Testis (tissue), 2 donors: ENCODE results near the gene ZFP62.

Experiments
- POLR2A ChIP-seq: fragments of 450-650 bp; IDR thresholded peaks from one replicate; pipeline ENCODE4 v1.6.1; 2017; ENCODE audit warnings: antibody characterized with exemption, mild to moderate bottlenecking, moderate library complexity
- TF ChIP-seq, protein P1 (sequence below), 3 experiments: fragments of 450-650 bp in 2 of 3; fragments of 200-600 bp in 1 of 3; sonication (generic) in 1 of 3; IDR thresholded peaks; one replicate each; pipeline ENCODE4 v1.5.1; 2016 to 2019; ENCODE audit warnings: antibody characterized with exemption in 3 of 3, mild to moderate bottlenecking in 2 of 3, moderate library complexity in 1 of 3

DNA sequence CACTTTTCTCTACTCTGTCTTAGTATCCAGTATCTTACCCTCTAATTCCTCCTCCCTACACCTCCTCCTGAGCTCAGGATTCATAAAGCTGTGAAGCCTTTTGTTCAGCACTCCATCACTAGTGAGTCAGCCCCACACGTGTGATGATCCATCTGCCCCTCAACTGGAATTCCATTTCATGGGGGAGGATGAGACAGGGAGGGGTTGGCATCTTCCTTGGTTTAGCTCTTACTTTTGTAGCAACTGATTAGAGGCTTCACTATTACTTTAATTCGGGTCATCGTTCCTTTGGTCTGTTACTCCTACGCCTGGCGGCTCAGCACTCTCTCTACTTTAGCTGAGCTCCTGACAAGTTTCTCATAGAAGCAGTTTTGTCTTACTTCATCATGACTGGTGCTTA lies 49.7 kb upstream of the ZFP62 start:
- TF ChIP-seq, protein P1, sequence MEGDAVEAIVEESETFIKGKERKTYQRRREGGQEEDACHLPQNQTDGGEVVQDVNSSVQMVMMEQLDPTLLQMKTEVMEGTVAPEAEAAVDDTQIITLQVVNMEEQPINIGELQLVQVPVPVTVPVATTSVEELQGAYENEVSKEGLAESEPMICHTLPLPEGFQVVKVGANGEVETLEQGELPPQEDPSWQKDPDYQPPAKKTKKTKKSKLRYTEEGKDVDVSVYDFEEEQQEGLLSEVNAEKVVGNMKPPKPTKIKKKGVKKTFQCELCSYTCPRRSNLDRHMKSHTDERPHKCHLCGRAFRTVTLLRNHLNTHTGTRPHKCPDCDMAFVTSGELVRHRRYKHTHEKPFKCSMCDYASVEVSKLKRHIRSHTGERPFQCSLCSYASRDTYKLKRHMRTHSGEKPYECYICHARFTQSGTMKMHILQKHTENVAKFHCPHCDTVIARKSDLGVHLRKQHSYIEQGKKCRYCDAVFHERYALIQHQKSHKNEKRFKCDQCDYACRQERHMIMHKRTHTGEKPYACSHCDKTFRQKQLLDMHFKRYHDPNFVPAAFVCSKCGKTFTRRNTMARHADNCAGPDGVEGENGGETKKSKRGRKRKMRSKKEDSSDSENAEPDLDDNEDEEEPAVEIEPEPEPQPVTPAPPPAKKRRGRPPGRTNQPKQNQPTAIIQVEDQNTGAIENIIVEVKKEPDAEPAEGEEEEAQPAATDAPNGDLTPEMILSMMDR (IDR thresholded peaks at IDR 0.05) = no peak
- no peak for TF ChIP-seq POLR2A
